ENCODE data around the gene TNP1.

TNP1 gene

DNA sequence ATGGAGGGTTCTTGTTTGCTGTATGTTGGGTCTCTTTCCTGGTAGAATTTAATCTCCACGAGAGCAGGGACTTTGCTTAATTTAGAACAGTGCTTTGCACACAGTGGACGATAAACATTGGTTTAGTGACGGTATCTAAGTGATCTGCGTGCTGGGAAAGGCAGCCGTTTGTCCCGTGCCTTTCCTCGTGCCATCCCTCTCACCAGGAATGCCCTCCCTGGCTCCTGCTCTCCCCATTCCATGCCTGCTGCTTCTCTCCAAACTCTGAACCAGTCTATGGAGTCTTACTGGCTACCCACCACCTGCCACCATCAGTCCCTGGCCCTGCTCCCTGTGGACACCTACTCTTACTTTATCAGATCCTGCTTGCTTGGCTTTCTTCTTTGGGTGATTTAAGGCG lies 27.3 kb upstream of the TNP1 start:
- H3K36me3 ChIP-seq (ENCODE audit: control insufficient read depth, insufficient read depth, low read length) = no peaks in the 10 kb centered on the region
- H3K4me1 ChIP-seq (ENCODE audit: control insufficient read depth, insufficient read depth, low read length) = peaks cover 3% of the 10 kb centered on the region
- H3K4me3 ChIP-seq (ENCODE audit: low read depth, low read length) = no peak overlapping the region
- no peaks in the 10 kb centered on the region for H3K27me3 ChIP-seq (ENCODE audit: control insufficient read depth, insufficient read depth, low read length)
- no peak overlapping the region for H3K9ac ChIP-seq (ENCODE audit: low read depth, low read length)
- no peaks in the 10 kb centered on the region for H3K9me3 ChIP-seq (ENCODE audit: control insufficient read depth, insufficient read depth, low read length)

DNA sequence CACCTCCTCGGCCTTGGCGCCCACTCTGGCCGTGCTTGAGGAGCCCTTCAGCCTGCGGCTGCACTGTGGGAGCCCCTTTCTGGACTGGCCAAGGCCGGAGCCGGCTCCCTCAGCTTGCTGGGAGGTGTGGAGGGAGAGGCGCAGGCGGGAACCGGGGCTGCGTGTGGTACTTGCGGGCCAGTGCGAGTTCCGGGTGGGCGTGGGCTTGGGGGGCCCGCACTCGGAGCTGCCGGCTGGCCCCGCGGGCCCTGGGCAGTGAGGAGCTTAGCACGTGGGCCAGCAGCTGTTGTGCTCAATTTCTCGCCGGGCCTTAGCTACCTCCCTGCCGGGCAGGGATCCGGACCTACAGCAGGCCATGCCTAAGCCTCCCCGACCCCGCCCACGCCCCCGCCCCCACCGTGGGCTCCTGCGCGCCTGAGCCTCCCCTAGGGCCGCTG lies 25.3 kb upstream of the TNP1 start:
- Histone ChIP-seq H3K27me3 (ENCODE audit: control insufficient read depth, insufficient read depth, low read length) (no peaks in the 10 kb centered on the region), H3K4me3 (ENCODE audit: low read depth, low read length) (no peak overlapping the region), H3K4me1 (ENCODE audit: control insufficient read depth, insufficient read depth, low read length) (peaks cover 3% of the 10 kb centered on the region), H3K9ac (ENCODE audit: low read depth, low read length) (no peak overlapping the region), H3K36me3 (ENCODE audit: control insufficient read depth, insufficient read depth, low read length) (no peaks in the 10 kb centered on the region), H3K9me3 (ENCODE audit: control insufficient read depth, insufficient read depth, low read length) (no peaks in the 10 kb centered on the region)

DNA sequence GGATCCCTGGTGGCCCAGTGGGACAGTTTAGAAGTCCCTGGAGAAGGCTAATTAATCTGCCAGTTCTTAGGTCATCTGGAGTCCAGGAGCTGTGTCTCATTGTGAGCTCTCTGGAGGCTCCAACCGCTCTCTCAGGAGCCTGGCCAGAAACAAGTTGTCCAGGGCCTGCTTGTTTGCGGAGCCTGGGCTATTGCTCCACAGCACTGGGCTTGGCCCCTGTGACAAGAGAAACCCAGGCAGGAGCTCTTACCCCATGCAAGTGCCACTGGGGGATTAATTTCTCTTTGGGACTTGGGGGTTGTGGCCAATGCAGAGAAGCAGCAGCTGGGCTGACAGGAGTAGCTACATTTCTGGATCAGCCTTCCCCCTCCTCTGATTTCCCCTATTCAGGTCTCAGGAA lies 24.5 kb upstream of the TNP1 start:
- no peaks in the 10 kb centered on the region for H3K9me3 ChIP-seq (ENCODE audit: control insufficient read depth, insufficient read depth, low read length)
- no peaks in the 10 kb centered on the region for H3K36me3 ChIP-seq (ENCODE audit: control insufficient read depth, insufficient read depth, low read length)
- H3K4me3 ChIP-seq (ENCODE audit: low read depth, low read length) = no peak overlapping the region
- no peak overlapping the region for H3K9ac ChIP-seq (ENCODE audit: low read depth, low read length)
- peaks cover 3% of the 10 kb centered on the region for H3K4me1 ChIP-seq (ENCODE audit: control insufficient read depth, insufficient read depth, low read length)
- H3K27me3 ChIP-seq (ENCODE audit: control insufficient read depth, insufficient read depth, low read length) = no peaks in the 10 kb centered on the region

DNA sequence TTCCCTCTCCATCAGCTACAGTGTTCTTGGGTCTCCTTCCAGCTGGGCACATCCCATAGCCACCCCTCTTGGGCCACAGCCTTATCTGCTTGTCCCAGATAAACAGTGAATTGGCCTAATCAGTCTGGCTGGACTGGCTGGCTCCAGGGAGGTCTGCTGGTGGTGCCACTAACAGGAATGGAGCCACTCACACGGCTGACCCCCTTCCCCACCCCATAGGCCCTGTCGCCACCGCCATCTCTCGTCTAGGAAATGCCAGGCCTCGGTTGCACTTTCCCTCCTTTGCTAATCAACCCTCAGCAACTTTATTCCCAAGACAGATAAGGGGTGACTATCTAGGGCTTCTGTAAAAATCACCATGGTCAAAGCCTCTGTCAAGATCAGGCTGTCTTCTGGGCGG lies 23.0 kb upstream of the TNP1 start:
- Histone ChIP-seq H3K9ac (ENCODE audit: low read depth, low read length) (no peak overlapping the region), H3K4me3 (ENCODE audit: low read depth, low read length) (no peak overlapping the region), H3K4me1 (ENCODE audit: control insufficient read depth, insufficient read depth, low read length) (no peaks in the 10 kb centered on the region), H3K9me3 (ENCODE audit: control insufficient read depth, insufficient read depth, low read length) (no peaks in the 10 kb centered on the region), H3K27me3 (ENCODE audit: control insufficient read depth, insufficient read depth, low read length) (no peaks in the 10 kb centered on the region), H3K36me3 (ENCODE audit: control insufficient read depth, insufficient read depth, low read length) (no peaks in the 10 kb centered on the region)

DNA sequence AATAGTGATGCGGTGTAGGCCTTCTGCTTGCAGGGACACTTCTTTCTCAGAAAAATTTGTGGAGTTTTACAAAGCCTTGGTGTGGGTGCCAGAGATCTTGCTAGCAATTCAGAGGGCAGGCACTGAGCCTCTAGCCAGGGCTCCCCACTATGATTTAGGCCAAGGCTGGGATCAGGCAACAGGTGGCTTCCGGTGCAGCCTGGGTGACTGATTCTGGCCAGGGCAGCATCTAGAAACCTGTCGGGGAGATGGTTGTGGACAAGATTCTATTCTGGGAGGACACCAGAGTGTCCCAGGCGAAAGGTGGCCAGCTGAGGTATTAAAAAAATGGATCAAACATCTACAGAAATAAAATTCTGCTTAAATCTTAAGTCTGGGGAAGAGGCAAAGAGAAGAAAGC lies 21.5 kb upstream of the TNP1 start:
- Histone ChIP-seq H3K9ac (ENCODE audit: low read depth, low read length) (no peak overlapping the region), H3K9me3 (ENCODE audit: control insufficient read depth, insufficient read depth, low read length) (no peaks in the 10 kb centered on the region), H3K4me3 (ENCODE audit: low read depth, low read length) (no peak overlapping the region), H3K27me3 (ENCODE audit: control insufficient read depth, insufficient read depth, low read length) (no peaks in the 10 kb centered on the region), H3K4me1 (ENCODE audit: control insufficient read depth, insufficient read depth, low read length) (no peaks in the 10 kb centered on the region), H3K36me3 (ENCODE audit: control insufficient read depth, insufficient read depth, low read length) (no peaks in the 10 kb centered on the region)

DNA sequence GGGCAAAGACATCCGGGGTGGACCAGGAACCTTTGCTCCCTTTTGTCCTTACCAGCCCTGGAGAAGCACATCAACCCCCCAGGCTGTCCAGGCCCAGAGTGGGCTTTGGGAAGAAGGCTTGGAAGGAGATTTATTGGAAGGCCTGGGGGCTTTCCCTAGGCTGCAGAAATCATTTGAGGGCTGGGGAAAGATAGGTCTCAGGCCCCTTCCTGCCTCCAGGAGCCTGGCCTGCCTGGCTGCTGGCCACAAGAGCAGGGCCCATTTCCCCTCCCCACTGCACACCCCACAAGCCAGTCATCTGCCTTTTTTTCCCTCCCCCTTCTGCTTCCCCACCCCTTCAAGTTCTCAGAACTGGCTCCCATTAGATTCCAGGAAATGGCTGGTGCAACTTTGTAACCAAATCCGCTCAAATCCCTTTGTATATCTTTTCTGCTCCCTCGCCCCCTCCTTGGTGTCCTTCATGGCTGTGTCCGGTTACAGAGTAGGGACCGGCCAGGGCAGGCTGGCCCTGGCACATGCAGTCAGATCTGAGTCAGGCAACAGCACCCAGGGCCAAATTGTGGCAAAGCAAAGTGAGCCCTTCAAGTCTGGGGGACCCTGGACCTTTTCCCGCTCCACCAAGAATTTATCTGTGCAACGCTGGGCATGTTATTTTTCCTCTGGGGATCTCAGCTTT lies 20.8 kb upstream of the TNP1 start:
- Histone ChIP-seq H3K4me1 (ENCODE audit: control insufficient read depth, insufficient read depth, low read length) (no peaks in the 10 kb centered on the region), H3K9ac (ENCODE audit: low read depth, low read length) (no peak overlapping the region), H3K4me3 (ENCODE audit: low read depth, low read length) (no peak overlapping the region), H3K36me3 (ENCODE audit: control insufficient read depth, insufficient read depth, low read length) (no peaks in the 10 kb centered on the region), H3K9me3 (ENCODE audit: control insufficient read depth, insufficient read depth, low read length) (no peaks in the 10 kb centered on the region), H3K27me3 (ENCODE audit: control insufficient read depth, insufficient read depth, low read length) (no peaks in the 10 kb centered on the region)

DNA sequence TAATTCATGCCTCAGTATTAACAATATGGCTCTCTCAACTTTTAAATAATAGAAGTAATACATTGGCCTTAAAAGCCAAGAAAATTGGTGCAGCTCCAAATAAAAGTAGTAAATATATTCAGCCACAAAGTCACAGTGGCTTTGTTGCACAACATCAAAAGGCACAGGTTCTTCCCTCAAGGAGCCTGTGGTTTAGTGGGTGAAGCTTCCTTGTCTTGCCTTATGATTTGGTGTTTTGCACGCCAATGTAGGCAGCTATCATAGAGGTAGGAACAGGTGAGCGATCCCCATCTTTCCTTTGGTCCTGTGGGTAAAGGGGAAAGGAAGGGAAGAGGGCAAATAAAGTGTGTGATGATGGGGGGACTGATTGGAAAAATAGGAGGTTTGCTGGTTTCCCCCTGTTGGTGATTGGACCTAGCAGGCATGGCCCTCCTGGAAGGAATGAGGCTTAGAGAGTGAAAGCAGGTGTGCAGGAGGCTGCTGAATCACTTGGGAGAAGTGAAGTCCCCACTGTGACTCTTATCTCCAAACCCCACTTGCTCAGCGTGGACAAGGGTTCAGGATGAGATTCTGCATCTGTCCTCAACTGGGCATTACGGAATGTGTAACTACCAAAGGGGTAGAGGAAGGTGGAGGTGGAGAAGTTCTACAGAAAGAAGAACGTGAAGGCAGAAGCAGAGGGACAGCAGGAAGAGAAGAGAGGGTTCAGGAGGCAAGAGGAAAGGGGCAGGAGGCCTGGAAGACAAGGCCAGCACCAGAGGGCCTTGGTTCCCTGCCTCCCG lies 20.1 kb upstream of the TNP1 start:
- Histone ChIP-seq H3K36me3 (ENCODE audit: control insufficient read depth, insufficient read depth, low read length) (no peaks in the 10 kb centered on the region), H3K4me1 (ENCODE audit: control insufficient read depth, insufficient read depth, low read length) (no peaks in the 10 kb centered on the region), H3K27me3 (ENCODE audit: control insufficient read depth, insufficient read depth, low read length) (no peaks in the 10 kb centered on the region), H3K9ac (ENCODE audit: low read depth, low read length) (no peak overlapping the region), H3K4me3 (ENCODE audit: low read depth, low read length) (no peak overlapping the region), H3K9me3 (ENCODE audit: control insufficient read depth, insufficient read depth, low read length) (no peaks in the 10 kb centered on the region)

DNA sequence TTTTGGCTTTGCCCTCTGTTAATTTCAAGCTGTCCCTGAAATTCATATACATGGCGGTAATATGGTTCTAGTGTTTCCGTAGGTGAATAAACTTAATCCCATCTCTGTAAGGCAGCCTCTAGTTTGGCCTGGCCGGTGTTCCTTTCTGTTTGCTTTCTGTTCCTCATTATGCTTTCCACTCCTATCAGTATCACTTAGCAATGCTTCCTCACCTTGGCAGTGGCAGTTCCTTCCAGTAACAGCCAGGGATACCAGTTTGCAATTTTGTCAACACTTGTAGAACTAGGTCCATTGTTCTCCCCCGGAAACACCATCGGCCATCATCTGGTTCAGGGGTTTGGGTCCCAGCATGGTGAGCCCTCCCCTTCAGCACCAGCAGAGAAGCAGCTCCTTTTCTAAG lies 18.2 kb upstream of the TNP1 start:
- H3K36me3 ChIP-seq (ENCODE audit: control insufficient read depth, insufficient read depth, low read length) = no peaks in the 10 kb centered on the region
- no peak overlapping the region for H3K9ac ChIP-seq (ENCODE audit: low read depth, low read length)
- H3K9me3 ChIP-seq (ENCODE audit: control insufficient read depth, insufficient read depth, low read length) = no peaks in the 10 kb centered on the region
- no peaks in the 10 kb centered on the region for H3K4me1 ChIP-seq (ENCODE audit: control insufficient read depth, insufficient read depth, low read length)
- no peaks in the 10 kb centered on the region for H3K27me3 ChIP-seq (ENCODE audit: control insufficient read depth, insufficient read depth, low read length)
- no peak overlapping the region for H3K4me3 ChIP-seq (ENCODE audit: low read depth, low read length)

DNA sequence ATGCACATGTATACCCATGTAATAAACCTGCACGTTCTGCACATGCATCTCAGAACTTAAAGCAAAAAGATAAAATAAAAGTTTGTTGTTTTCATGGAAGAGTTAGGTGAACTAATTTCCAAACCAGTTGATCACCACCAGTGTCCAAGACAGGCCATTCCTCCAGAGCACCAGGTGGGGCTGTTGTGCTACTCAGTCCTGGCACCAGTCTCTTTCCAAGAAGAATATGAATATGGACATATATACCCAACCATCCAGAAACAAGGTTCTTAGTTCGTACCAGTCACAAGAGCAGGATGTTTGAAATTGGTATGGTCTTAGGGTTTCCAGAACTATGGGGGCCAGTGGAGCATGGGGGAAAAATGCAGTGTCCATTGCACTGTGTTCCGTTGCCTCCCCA lies 17.2 kb upstream of the TNP1 start:
- no peaks in the 10 kb centered on the region for H3K4me1 ChIP-seq (ENCODE audit: control insufficient read depth, insufficient read depth, low read length)
- H3K9ac ChIP-seq (ENCODE audit: low read depth, low read length) = no peak overlapping the region
- no peak overlapping the region for H3K4me3 ChIP-seq (ENCODE audit: low read depth, low read length)
- no peaks in the 10 kb centered on the region for H3K36me3 ChIP-seq (ENCODE audit: control insufficient read depth, insufficient read depth, low read length)
- H3K9me3 ChIP-seq (ENCODE audit: control insufficient read depth, insufficient read depth, low read length) = no peaks in the 10 kb centered on the region
- H3K27me3 ChIP-seq (ENCODE audit: control insufficient read depth, insufficient read depth, low read length) = no peaks in the 10 kb centered on the region

DNA sequence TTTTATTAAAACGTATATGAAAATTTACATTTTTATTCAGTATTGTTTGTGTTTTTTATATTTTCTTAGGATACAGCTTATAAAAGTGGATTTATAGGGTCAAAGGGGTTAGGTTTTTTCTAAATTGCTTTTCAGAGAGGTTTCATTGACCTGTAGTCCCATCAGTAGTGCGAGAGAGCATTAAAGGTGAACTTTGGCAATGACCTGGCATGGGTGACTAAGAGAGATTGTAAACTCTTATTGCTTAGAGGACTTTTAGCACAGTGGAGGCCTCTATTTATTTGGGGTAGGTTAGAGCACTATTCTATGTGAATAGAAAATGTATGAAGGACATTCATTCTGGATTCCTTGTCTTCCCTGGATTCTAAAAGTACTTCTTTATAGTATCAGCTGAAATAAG lies 16.0 kb upstream of the TNP1 start:
- Histone ChIP-seq H3K4me3 (ENCODE audit: low read depth, low read length) (no peak overlapping the region), H3K27me3 (ENCODE audit: control insufficient read depth, insufficient read depth, low read length) (no peaks in the 10 kb centered on the region), H3K4me1 (ENCODE audit: control insufficient read depth, insufficient read depth, low read length) (no peaks in the 10 kb centered on the region), H3K9ac (ENCODE audit: low read depth, low read length) (no peak overlapping the region), H3K36me3 (ENCODE audit: control insufficient read depth, insufficient read depth, low read length) (no peaks in the 10 kb centered on the region), H3K9me3 (ENCODE audit: control insufficient read depth, insufficient read depth, low read length) (no peaks in the 10 kb centered on the region)

DNA sequence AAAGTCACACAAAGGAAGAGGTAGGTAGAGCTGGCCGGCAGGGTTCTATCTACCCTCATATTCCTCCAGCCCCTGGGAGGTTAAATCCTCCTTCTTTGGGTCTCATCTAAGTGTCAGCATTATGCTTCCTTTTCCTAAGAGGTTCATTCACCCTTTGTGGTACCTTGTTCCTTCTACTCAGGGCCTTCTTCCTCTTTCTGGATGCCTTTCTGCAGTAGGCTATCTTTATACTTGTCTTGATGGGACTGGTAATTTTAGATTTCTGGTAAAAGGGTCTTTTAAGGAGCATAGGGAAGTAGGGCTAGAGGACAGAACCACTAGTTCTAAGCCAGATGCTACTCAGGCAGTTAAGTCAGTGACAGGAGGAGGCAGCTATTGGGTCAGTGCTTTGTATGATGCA lies 13.7 kb upstream of the TNP1 start:
- no peak overlapping the region for H3K9ac ChIP-seq (ENCODE audit: low read depth, low read length)
- H3K4me3 ChIP-seq (ENCODE audit: low read depth, low read length) = no peak overlapping the region
- H3K36me3 ChIP-seq (ENCODE audit: control insufficient read depth, insufficient read depth, low read length) = no peaks in the 10 kb centered on the region
- no peaks in the 10 kb centered on the region for H3K27me3 ChIP-seq (ENCODE audit: control insufficient read depth, insufficient read depth, low read length)
- no peaks in the 10 kb centered on the region for H3K4me1 ChIP-seq (ENCODE audit: control insufficient read depth, insufficient read depth, low read length)
- no peaks in the 10 kb centered on the region for H3K9me3 ChIP-seq (ENCODE audit: control insufficient read depth, insufficient read depth, low read length)

DNA sequence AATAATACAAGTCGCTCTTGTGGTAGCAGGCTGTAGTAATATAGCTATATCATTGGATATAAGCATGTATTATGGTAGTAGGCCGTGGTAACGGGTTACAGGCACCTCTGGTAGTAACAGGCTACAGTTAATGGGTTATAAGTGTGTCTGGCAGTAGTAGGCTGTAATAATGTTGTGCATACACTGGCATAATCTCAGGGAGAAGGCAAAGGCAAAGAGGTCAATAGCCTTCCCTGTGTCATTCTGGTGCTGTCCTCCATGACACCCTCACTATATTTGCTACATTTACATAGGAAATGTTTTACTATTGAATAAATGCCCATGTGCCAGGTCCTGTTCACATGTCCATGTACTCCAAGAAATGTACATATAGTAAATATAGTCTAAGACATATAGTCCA lies 12.8 kb upstream of the TNP1 start:
- no peak overlapping the region for H3K4me3 ChIP-seq (ENCODE audit: low read depth, low read length)
- no peaks in the 10 kb centered on the region for H3K4me1 ChIP-seq (ENCODE audit: control insufficient read depth, insufficient read depth, low read length)
- H3K9ac ChIP-seq (ENCODE audit: low read depth, low read length) = no peak overlapping the region
- no peaks in the 10 kb centered on the region for H3K36me3 ChIP-seq (ENCODE audit: control insufficient read depth, insufficient read depth, low read length)
- no peaks in the 10 kb centered on the region for H3K27me3 ChIP-seq (ENCODE audit: control insufficient read depth, insufficient read depth, low read length)
- H3K9me3 ChIP-seq (ENCODE audit: control insufficient read depth, insufficient read depth, low read length) = no peaks in the 10 kb centered on the region

All from iPS-15b (cell line).